Measurements from ENCODE around the gene KRTAP10-8. TPM values are rescaled to one million over a fixed set of nuclear protein-coding genes. Genes with fewer than 3 reads are reported as not detected.
"Not testable (repeated sequence)": the region's sequence is repeated elsewhere in the genome, so short reads cannot be mapped to it uniquely, and the experiment has no call there.

The KRTAP10-8 gene
- total RNA-seq, 1 donor from 2014 or later, result not detected

- peak; percentile 63 for DNase-seq (ENCODE audit: low spot score)
- Mint-ChIP-seq H3K27ac (ENCODE audit: unreplicated experiment) (no peak overlapping the region), H3K36me3 (ENCODE audit: low read depth) (peaks cover 9% of the 10 kb centered on the region), H3K4me1 (ENCODE audit: low read depth) (peaks cover 6% of the 10 kb centered on the region), H3K4me3 (ENCODE audit: unreplicated experiment) (no peak overlapping the region), H3K9me3 (ENCODE audit: low read depth) (peaks cover 32% of the 10 kb centered on the region), H3K27me3 (ENCODE audit: low read depth) (peaks cover 18% of the 10 kb centered on the region)
- TF ChIP-seq CTCF (IDR thresholded peaks at IDR 0.05), result no peak
These were observed 36.4 kb upstream of the KRTAP10-8 start for GRCh38 chr21:44575307-44576024.

GRCh38 chr21:44576025-44576420, 35.9 kb upstream of the KRTAP10-8 start:
- no peak overlapping the region for H3K4me3 Mint-ChIP-seq (ENCODE audit: unreplicated experiment)
- peaks cover 6% of the 10 kb centered on the region for H3K4me1 Mint-ChIP-seq (ENCODE audit: low read depth)
- DNase-seq (ENCODE audit: low spot score), result no peak
- peaks cover 28% of the 10 kb centered on the region for H3K9me3 Mint-ChIP-seq (ENCODE audit: low read depth)
- peaks cover 21% of the 10 kb centered on the region for H3K27me3 Mint-ChIP-seq (ENCODE audit: low read depth)
- no peak overlapping the region for H3K27ac Mint-ChIP-seq (ENCODE audit: unreplicated experiment)
- TF ChIP-seq CTCF (IDR thresholded peaks at IDR 0.05), result no peak
- peaks cover 10% of the 10 kb centered on the region for H3K36me3 Mint-ChIP-seq (ENCODE audit: low read depth)

- H3K4me1 Mint-ChIP-seq (ENCODE audit: low read depth), result peaks cover 8% of the 10 kb centered on the region
- H3K4me3 Mint-ChIP-seq (ENCODE audit: unreplicated experiment), result no peak overlapping the region
- no peak for TF ChIP-seq CTCF (IDR thresholded peaks at IDR 0.05)
- peaks cover 25% of the 10 kb centered on the region for H3K9me3 Mint-ChIP-seq (ENCODE audit: low read depth)
- H3K27me3 Mint-ChIP-seq (ENCODE audit: low read depth), result peaks cover 29% of the 10 kb centered on the region
- no peak overlapping the region for H3K27ac Mint-ChIP-seq (ENCODE audit: unreplicated experiment)
- DNase-seq (ENCODE audit: low spot score), result no peak
- peaks cover 9% of the 10 kb centered on the region for H3K36me3 Mint-ChIP-seq (ENCODE audit: low read depth)
These were observed 33.4 kb upstream of the KRTAP10-8 start for GRCh38 chr21:44578371-44579055.

- no peak for TF ChIP-seq CTCF (IDR thresholded peaks at IDR 0.05)
- no peak for DNase-seq (ENCODE audit: low spot score)
- Mint-ChIP-seq H3K27me3 (ENCODE audit: low read depth) (peaks cover 33% of the 10 kb centered on the region), H3K4me3 (ENCODE audit: unreplicated experiment) (no peak overlapping the region), H3K4me1 (ENCODE audit: low read depth) (peaks cover 9% of the 10 kb centered on the region), H3K27ac (ENCODE audit: unreplicated experiment) (no peak overlapping the region), H3K36me3 (ENCODE audit: low read depth) (peaks cover 9% of the 10 kb centered on the region), H3K9me3 (ENCODE audit: low read depth) (peaks cover 25% of the 10 kb centered on the region)
These were observed 32.6 kb upstream of the KRTAP10-8 start for GRCh38 chr21:44579056-44579832.

GRCh38 chr21:44579833-44580144, 32.1 kb upstream of the KRTAP10-8 start:
- no peak overlapping the region for H3K27ac Mint-ChIP-seq (ENCODE audit: unreplicated experiment)
- H3K36me3 Mint-ChIP-seq (ENCODE audit: low read depth), result peaks cover 9% of the 10 kb centered on the region

GRCh38 chr21:44580231-44580821, 31.6 kb upstream of the KRTAP10-8 start, which contains the start of gene KRTAP10-5:
KRTAP10-5 (minus strand) TSS chr21:44580604; CDS start chr21:44580578, 26 bp downstream.
- DNase-seq (ENCODE audit: low spot score); H3K4me1 Mint-ChIP-seq (ENCODE audit: low read depth); H3K4me3 Mint-ChIP-seq (ENCODE audit: unreplicated experiment); H3K27ac Mint-ChIP-seq (ENCODE audit: unreplicated experiment); H3K36me3 Mint-ChIP-seq (ENCODE audit: low read depth): not testable (repeated sequence)
- Mint-ChIP-seq H3K9me3 (ENCODE audit: low read depth) (peaks cover 25% of the 10 kb centered on the region), H3K27me3 (ENCODE audit: low read depth) (peaks cover 34% of the 10 kb centered on the region)

More at GRCh38 chr21:44579833-44580144, 32.1 kb upstream of the KRTAP10-8 start:
- no peak for DNase-seq (ENCODE audit: low spot score)
- Mint-ChIP-seq H3K27me3 (ENCODE audit: low read depth) (peaks cover 31% of the 10 kb centered on the region), H3K4me1 (ENCODE audit: low read depth) (peaks cover 9% of the 10 kb centered on the region), H3K9me3 (ENCODE audit: low read depth) (peaks cover 25% of the 10 kb centered on the region), H3K4me3 (ENCODE audit: unreplicated experiment) (no peak overlapping the region)
- no peak for TF ChIP-seq CTCF (IDR thresholded peaks at IDR 0.05)
